Aorta (tissue), 5 donors: ENCODE results near the gene CCDC57. TPM values are rescaled to one million over a fixed set of nuclear protein-coding genes. Genes with fewer than 3 reads are reported as not detected.
A peak's percentile ranks its signal among the peaks of the same experiment; 100 is the strongest.

Experiments used
- ATAC-seq: fragments of 200-7000 bp; cut with Tn5 transposase; one replicate; pipeline ENCODE4 v1.9.1; 2022; ENCODE audit warnings: moderate library complexity; ENCODE audit not compliant: low FRiP score
- DNase-seq, 2 donors: peaks; one replicate each; pipeline ENCODE4 v3.0.0-alpha.2; 2020
- H3K27ac ChIP-seq, 2 donors: one replicate each; pipeline ENCODE4 v1.5.1; 2013; ENCODE audit warnings: low read length in 2 of 2, mild to moderate bottlenecking in 2 of 2, moderate library complexity in 2 of 2, control low read depth in 1 of 2, inconsistent platforms in 1 of 2, low read depth in 1 of 2
- H3K27me3 ChIP-seq, 2 donors: one replicate each; pipeline ENCODE4 v1.6.1; 2013; ENCODE audit warnings: control low read depth in 1 of 2, low read length in 1 of 2, mild to moderate bottlenecking in 1 of 2, moderate library complexity in 1 of 2; ENCODE audit not compliant: insufficient read depth in 2 of 2, control insufficient read depth in 1 of 2
- H3K36me3 ChIP-seq, 2 donors: one replicate each; pipeline ENCODE4 v1.6.1; 2013; ENCODE audit warnings: control low read depth in 1 of 2, low read length in 1 of 2, mild to moderate bottlenecking in 1 of 2; ENCODE audit not compliant: insufficient read depth in 2 of 2, control insufficient read depth in 1 of 2
- H3K4me1 ChIP-seq, 2 donors: one replicate each; pipeline ENCODE4 v1.6.1; 2013; ENCODE audit warnings: low read length in 2 of 2, control low read depth in 1 of 2, mild to moderate bottlenecking in 1 of 2, moderate library complexity in 1 of 2; ENCODE audit not compliant: insufficient read depth in 2 of 2, control insufficient read depth in 1 of 2
- H3K4me3 ChIP-seq, 2 donors: one replicate each; pipeline ENCODE4 v1.5.1; 2013; ENCODE audit warnings: low read length in 2 of 2, control low read depth in 1 of 2, mild to moderate bottlenecking in 1 of 2
- H3K9me3 ChIP-seq: one replicate; pipeline ENCODE4 v1.6.1; 2013; ENCODE audit warnings: mild to moderate bottlenecking, low read length; ENCODE audit not compliant: control insufficient read depth
- WGBS, 2 donors: extraction: QIAGEN DNeasy Blood & Tissue Kit; methylation state at CpG; one replicate each; pipeline ENCODE4 v1.1.7; 2013; 5-methylcytosine and 5-hydroxymethylcytosine counted together
- intact Hi-C, 2 donors: fragments of 100-400 bp; cut with DNase I; formaldehyde crosslinking; loops; one replicate each; pipeline versions ENCODE4 v1.14.2 to v1.15.0; 2022
- polyA plus RNA-seq, 2 donors: library from polyadenylated mRNA; stranded (reverse); fragments of 200-250 nt; gene quantifications; one replicate each; pipeline ENCODE4 v1.2.3, GENCODE V29; 2013
- total RNA-seq, 2 donors: library from RNA; stranded (reverse); fragmentation: NEBNext Ultra II Directional; extraction: Animal tissue kit (Norgen Biotek cat#: 25700); gene quantifications; one replicate each; pipeline ENCODE4 v1.2.1, GENCODE V29; 2021
- donor health status: healthy with polysubstance abuse.
- donor health status: Bipolar disorder and iron deficiency.
- donor health status: DM: no; HTN: no; CAD: no.
- donor health status: DM: no; HTN: no; CAD: no.
- donor health status: DM: yes; HTN: yes; CAD: no.

CCDC57 gene
- total and polyA plus RNA-seq, 4 donors: 17.8 to 145 (median 42.3) TPM

- no peak for ATAC-seq
- H3K36me3 ChIP-seq: no peaks in the 10 kb centered on the region
- peak; percentile 48 to 79 for DNase-seq
- H3K27me3 ChIP-seq: peaks cover 0 to 3% of the 10 kb centered on the region in 2 donors
- no peak overlapping the region for H3K4me3 ChIP-seq
- no peaks in the 10 kb centered on the region for H3K4me1 ChIP-seq
- WGBS, 2 donors: 69 to 70% methylated on average over 21 of the region's 21 CpGs
- no peak overlapping the region for H3K27ac ChIP-seq
- no peaks in the 10 kb centered on the region for H3K9me3 ChIP-seq
- intact Hi-C loops: no loop called here
Observed at GRCh38 chr17:82232876-82233785, 20.5 kb upstream of the CCDC57 start.

- ATAC-seq (no peak), DNase-seq (peak in 1 of 2 donors; percentile 78)
- 88% methylated on average over 21 of the region's 21 CpGs for WGBS, 2 donors
- intact Hi-C loops: no loop called here
- Histone ChIP-seq H3K4me3 (no peak overlapping the region), H3K27me3 (peaks cover 0 to 3% of the 10 kb centered on the region in 2 donors), H3K27ac (no peak overlapping the region), H3K36me3 (no peaks in the 10 kb centered on the region), H3K9me3 (no peaks in the 10 kb centered on the region), H3K4me1 (no peaks in the 10 kb centered on the region)
Observed at GRCh38 chr17:82232322-82232820, 19.7 kb upstream of the CCDC57 start.

- peak; percentile 90 to 91 for DNase-seq
- H3K4me3 ChIP-seq: peak overlapping the region; percentile 8 to 51
- peak; percentile 23 for ATAC-seq
- peaks cover 0 to 3% of the 10 kb centered on the region in 2 donors for H3K27me3 ChIP-seq
- 23 to 28% methylated on average over 32 to 42 of the region's 42 CpGs for WGBS, 2 donors
- intact Hi-C loops: no loop called here
- H3K36me3 ChIP-seq: no peaks in the 10 kb centered on the region
- no peaks in the 10 kb centered on the region for H3K4me1 ChIP-seq
- no peaks in the 10 kb centered on the region for H3K9me3 ChIP-seq
- H3K27ac ChIP-seq: peak overlapping the region in 1 of 2 donors; percentile 59
Observed at GRCh38 chr17:82231562-82232321, 19.1 kb upstream of the CCDC57 start.

- Histone ChIP-seq H3K4me1 (no peaks in the 10 kb centered on the region), H3K27ac (peak overlapping the region in 1 of 2 donors; percentile 59), H3K9me3 (no peaks in the 10 kb centered on the region), H3K27me3 (peaks cover 0 to 3% of the 10 kb centered on the region in 2 donors), H3K4me3 (peak overlapping the region; percentile 8 to 51), H3K36me3 (no peaks in the 10 kb centered on the region)
- WGBS, 2 donors: 0 to 1% methylated on average over 16 to 18 of the region's 18 CpGs
- peak; percentile 2 for ATAC-seq
- intact Hi-C loops: no loop called here
- no peak for DNase-seq
Observed at GRCh38 chr17:82231312-82231561, 18.6 kb upstream of the CCDC57 start.

- H3K27me3 ChIP-seq: peaks cover 0 to 3% of the 10 kb centered on the region in 2 donors
- peak; percentile 95 for DNase-seq
- H3K27ac ChIP-seq: peak overlapping the region in 1 of 2 donors; percentile 59
- H3K9me3 ChIP-seq: no peaks in the 10 kb centered on the region
- H3K36me3 ChIP-seq: no peaks in the 10 kb centered on the region
- intact Hi-C loops: no loop called here
- WGBS, 2 donors: 5 to 10% methylated on average over 50 to 76 of the region's 76 CpGs
- no peaks in the 10 kb centered on the region for H3K4me1 ChIP-seq
- H3K4me3 ChIP-seq: peak overlapping the region; percentile 8 to 51
- ATAC-seq: peak; percentile 80
Observed at GRCh38 chr17:82230609-82231311, 18.1 kb upstream of the CCDC57 start.

GRCh38 chr17:82229698-82230608 is 17.3 kb upstream of the CCDC57 start:
- no peak overlapping the region for H3K27ac ChIP-seq
- peak; percentile 66 to 77 for DNase-seq
- intact Hi-C loops: no loop called here

GRCh38 chr17:82228842-82229697 is 16.4 kb upstream of the CCDC57 start, which contains the start of gene SLC16A3:
Gene SLC16A3, plus strand, starts transcription at chr17:82229042. Its CDS starts 6,967 bp downstream, at chr17:82236009.
- DNase-seq (peak; percentile 89 to 90), ATAC-seq (peak; percentile 1)
- H3K9me3 ChIP-seq: no peaks in the 10 kb centered on the region
- WGBS, 2 donors: 2 to 5% methylated on average over 33 to 105 of the region's 105 CpGs
- H3K36me3 ChIP-seq: no peaks in the 10 kb centered on the region
- peak within 1 kb of the TSS in 1 of 2 donors; percentile 30 for H3K27ac ChIP-seq
- no peaks in the 10 kb centered on the region for H3K4me1 ChIP-seq
- H3K4me3 ChIP-seq: peak within 1 kb of the TSS; percentile 40 to 43
- H3K27me3 ChIP-seq: peaks cover 0 to 3% of the 10 kb centered on the region in 2 donors
- intact Hi-C loops: no loop called here

More at GRCh38 chr17:82229698-82230608, 17.3 kb upstream of the CCDC57 start:
- Histone ChIP-seq H3K9me3 (no peaks in the 10 kb centered on the region), H3K4me1 (no peaks in the 10 kb centered on the region), H3K4me3 (peak overlapping the region in 1 of 2 donors; percentile 43), H3K36me3 (no peaks in the 10 kb centered on the region), H3K27me3 (peaks cover 0 to 3% of the 10 kb centered on the region in 2 donors)
- WGBS, 2 donors: 66 to 72% methylated on average over 27 to 28 of the region's 28 CpGs
- no peak for ATAC-seq
